CD4-positive, alpha-beta T cell treated with Interleukin-15 for 1 hour (primary cell): ENCODE measurements around the gene MSMB.

ENCODE experiments used
- DNase-seq: peaks from one replicate; pipeline ENCODE4 v3.0.0-alpha.2; 2020

Gene MSMB

GRCh38 chr10:46031648-46032532 lies 14.2 kb downstream of the MSMB start:
- no peak for DNase-seq

DNA sequence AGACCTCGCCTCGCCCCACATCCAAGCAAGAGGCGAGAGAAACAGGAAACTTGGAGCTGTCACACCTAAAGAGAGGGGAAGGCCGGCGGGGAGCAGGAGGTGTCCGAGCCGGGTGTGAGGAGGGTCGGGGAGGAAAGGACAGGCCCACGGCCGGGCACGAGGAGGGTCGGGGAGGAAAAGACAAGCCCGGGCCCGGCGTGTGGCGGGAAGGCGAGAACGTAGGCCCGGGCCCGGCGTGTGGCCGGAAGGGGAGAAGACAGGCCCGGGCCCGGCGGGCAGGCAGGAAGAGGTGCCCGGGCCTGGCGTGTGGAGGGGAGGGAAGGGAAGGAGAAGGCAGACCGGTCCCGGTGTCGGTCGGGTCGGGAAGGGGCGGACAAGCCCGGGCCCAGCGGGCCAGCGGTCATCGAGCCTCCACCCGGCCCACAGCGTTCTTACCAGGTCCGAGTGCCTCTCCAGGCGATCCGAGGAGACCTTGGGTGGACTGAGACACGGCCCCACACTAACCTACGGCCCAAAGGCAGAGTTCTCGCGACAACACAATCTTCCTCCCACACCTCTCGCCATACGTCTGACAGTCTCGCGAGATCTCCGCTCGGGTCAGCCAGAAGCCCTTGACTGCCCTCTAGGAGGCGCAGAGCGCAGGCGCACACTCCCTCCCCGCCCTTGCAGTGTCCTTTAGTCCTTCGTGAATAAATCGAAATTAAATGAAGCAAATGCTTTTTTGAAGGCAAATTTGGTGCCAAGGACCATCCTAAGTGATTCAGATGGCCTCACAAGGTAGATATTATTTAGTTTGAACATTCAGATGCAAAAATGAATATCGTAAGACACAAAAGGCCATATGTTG lies 15.8 kb downstream of the MSMB start, which contains the start of gene NCOA4:
TSS of gene NCOA4 (minus strand) at position 533 of the 847 bp plus-strand sequence. CDS start 13,943 bp downstream, outside the sequence.
- peak; percentile 97 for DNase-seq

DNA sequence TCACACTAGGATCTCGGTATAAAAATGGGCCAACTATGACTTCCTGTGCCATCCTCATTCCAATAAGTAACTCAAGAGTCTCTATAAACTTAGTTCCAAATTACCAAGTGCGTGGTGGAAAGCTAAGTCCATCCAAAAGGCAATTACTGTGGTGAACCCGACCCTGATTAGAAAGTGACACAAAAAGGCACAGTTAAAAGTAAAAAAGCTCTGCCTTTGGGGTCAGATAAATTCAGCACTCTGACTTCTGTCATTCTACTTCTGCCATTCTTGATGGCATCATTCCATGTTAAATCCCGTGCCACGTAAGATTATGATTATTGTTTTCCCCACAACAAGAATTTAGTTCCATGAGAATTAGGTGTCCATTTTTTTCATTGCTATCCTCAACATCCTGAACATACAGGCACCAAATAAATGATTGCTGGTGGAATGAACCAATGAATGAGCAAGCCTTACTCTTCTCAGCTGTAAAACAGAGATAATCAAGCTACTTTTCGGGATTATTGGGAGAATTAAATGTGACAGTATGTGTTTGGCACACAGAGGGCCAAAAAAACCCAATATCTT lies 16.5 kb downstream of the MSMB start:
- no peak for DNase-seq

GRCh38 chr10:46028584-46029460 lies 17.2 kb downstream of the MSMB start:
- DNase-seq = peak; percentile 32

- no peak for DNase-seq
These were observed 20.0 kb downstream of the MSMB start for GRCh38 chr10:46026106-46026505.

- DNase-seq = no peak
These were observed 20.7 kb downstream of the MSMB start for GRCh38 chr10:46025406-46025805.

DNA sequence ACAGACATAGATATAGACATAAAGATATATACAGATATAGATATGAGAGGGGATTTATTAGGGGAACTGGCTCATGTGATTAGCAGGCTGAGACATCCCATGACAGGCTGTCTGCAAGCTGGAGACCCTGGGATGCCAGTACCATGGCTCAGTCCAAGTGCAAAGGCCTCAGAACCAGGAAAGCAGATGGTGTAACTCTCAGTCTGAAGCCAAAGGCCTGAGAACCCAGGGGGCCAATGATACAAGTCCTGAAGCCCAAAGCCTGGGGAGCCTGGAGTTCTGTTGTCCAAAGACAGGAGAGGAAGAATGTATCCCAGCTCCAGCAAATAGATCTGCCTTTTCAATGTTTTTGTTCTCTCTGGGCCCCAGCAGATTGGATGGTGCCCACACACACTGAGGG lies 21.1 kb downstream of the MSMB start:
- no peak for DNase-seq

- DNase-seq = peak; percentile 87
These were observed 22.9 kb downstream of the MSMB start for GRCh38 chr10:46022978-46023702.

GRCh38 chr10:46020344-46020657 lies 25.8 kb downstream of the MSMB start:
- no peak for DNase-seq

GRCh38 chr10:46019569-46020343 lies 26.3 kb downstream of the MSMB start:
- DNase-seq = peak; percentile 42

DNA sequence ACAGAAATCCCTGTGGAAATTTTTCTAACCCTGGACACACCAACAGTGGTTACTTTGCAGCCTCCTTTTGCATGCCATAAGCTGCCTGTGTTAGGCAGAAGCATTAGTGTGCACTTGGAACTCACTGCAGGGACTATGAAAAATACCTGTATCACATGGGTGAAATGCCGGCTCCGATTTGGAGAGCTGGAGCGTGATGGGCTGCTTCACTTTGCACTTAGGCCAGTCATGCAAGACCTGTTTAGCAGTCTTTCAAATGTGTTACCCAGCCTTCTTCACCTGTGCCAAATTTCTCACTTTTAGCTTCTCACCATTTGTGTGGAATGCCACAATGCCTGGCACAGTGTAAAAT lies 26.9 kb downstream of the MSMB start:
- no peak for DNase-seq

DNA sequence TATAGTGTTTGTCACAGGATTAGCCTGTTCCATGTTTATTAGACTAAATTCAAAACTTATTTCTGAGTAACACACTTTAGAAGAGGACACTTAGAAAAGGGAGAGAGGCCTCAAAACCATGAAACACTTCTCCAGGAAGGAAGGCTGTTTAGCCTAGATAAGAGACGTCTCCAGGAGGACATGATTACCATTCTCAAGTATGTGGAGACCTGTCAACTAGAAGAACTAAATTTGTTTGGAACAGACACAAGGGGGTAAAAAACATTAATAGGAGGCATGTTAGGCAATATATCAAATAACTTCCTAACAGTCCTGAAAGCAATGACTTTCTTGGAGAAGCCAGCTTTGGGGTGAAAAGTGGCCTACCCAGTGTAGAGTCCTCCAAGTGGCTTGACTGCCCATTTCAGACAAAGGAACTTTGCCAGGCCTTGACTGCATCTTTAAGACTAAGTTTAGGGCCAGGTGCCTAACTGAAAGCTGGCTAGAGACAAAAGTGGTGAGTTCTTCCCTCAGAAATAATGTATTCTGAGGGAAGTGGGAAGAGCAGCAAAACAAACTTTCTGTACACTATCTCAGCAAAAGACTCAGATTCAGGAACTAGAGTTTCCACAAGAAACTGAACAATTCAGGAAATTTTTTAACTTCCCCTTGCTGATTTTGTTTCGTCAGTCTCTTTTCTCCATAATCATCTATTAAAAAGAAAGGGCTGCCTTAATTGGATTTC lies 27.5 kb downstream of the MSMB start:
- DNase-seq = no peak

DNA sequence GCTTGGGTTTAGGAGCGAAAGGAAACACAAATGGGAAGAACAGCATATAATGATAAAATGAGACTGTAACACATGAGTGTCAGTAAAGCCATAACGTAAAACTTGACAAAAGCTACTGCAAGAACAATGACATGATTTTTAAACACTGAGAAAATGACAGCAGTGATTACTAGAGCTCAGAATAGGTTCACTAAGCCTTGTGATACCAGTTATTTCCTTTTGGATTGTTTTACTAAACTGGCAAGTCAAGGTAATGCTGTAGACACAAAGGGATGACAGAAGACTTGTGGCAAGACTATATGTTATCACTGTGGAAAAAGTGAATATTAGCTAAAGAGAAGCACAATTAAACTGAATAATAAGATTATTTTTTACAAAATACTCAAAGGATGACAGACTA lies 28.3 kb downstream of the MSMB start:
- no peak for DNase-seq

DNA sequence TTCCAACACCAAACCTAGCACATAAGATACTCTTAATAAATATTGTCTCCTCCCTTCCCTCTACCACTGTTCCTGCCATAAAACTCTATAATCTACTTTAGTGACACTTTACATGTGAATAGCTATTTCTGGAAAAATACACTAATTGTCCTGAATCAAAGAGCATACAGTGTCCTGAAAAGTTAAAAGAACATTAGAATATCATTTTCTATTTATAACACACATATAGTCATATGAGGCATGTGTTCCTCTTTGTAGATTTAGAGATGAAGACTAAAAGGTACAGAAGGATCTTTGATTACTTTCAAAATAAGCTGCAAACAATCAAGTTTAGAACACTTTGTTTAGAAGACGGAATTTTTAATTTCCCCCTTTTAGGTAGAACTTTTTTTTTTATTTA lies 29.3 kb downstream of the MSMB start:
- no peak for DNase-seq

DNA sequence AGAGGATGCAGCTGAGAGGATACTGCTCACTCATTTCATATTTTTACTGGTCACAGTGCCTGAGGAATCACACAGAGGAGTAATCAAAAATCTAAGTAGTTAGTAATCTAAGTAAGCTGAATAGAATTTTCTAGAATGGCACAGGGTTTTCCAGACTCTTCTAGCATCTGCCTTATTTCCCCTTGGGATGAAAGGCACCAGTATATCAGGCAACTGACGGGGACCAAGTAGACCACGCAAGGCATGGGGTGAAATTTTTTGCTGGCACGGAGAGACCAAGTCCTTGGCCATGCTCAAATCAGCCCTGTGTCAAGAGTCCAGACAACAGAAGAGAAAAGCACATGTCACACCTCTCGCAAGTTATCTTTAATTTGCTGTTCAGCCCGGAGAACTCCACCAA lies 29.9 kb downstream of the MSMB start:
- no peak for DNase-seq

DNA sequence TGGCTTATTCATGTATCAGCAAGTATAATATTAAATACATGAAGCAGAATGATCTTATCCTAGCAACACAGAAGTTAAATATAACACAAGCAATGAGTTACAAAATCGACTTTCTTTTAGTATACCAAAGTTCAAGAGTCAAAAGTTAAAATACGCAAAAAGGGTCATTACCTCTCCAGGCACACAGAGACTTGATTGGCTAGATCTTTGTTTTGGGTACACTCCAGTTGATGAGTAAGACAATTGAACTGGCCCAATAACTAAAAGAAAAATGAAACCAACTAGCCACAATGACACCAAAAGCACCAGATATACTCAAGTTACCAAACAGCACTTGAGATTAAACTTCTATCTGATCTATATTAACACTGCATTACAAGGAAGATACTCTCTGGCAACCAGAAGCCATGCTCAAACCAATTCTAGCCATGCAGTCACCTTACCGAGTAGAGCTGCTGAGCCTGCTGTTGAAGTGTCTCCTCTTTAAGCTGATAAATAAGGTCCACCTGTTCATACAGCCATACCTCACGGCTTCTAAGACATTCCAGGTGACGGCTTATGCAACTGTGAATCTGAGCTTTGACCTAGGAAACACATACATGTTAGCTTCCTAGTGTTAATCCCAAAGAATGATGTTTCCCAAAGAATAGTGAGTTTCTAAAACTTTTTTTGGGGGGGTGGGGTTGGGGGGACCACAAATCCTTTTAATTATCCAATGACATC lies 31.2 kb downstream of the MSMB start:
- DNase-seq = no peak

DNA sequence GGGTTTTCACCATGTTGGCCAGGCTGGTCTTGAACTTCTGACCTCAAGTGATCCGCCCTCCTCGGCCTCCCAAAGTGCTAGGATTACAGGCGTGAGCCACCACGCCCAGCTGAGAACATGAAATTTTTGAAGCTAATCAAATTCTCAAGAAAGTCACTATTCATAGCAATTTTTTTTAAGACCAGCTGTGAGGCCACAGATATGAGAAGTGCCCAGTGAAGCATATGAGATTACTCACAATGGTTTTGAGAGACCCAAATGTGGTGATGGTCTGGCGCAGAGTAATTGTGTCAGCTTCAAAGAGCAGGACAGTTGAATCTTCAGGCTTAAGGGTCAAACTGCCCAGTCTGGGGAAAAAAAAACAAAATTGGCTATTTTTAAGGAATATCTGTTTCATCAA lies 31.9 kb downstream of the MSMB start:
- no peak for DNase-seq

- DNase-seq = no peak
These were observed 33.3 kb downstream of the MSMB start for GRCh38 chr10:46012746-46013145.

GRCh38 chr10:46006219-46006618 lies 39.9 kb downstream of the MSMB start:
- DNase-seq = no peak

DNA sequence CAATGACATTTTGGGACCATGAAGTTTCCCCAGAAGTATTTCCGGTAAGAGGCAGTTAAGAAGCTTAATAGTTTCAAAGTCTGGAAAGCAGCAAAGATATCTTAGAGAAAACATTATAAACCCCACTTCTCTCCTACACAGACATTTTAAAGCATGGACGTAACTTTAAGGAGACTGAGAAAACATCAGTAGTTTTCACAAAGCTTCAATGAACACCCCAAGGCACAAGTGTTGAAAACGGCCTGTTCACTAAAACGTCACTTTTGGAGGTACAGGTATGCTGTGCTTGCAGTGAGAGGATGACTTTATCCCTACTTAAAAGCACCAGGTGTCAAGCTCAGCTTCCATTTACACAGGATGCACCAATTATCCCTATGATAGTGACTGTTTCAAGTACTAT lies 40.7 kb downstream of the MSMB start:
- DNase-seq = no peak
